ENCODE data around the gene RNF167. TPM values are rescaled to one million over a fixed set of nuclear protein-coding genes. Genes with fewer than 3 reads are reported as not detected.

RNF167 gene
- total RNA-seq, 1 experiment from 2014 or later, result 135 TPM

- Histone ChIP-seq H3K9me3 (ENCODE audit: insufficient read depth, low read depth) (no peaks in the 10 kb centered on the region), H3K4me2 (no peak overlapping the region), H3K4me3 (no peak overlapping the region), H3K36me3 (ENCODE audit: low read depth) (no peaks in the 10 kb centered on the region; the same call in 1 of the 2 replicates), H3F3A (ENCODE audit: insufficient read depth, low read depth) (peaks cover 30% of the 10 kb centered on the region; the same call in 1 of the 2 replicates), H2AFZ (no peak overlapping the region), H3K27me3 (ENCODE audit: insufficient read depth, low read depth) (no peaks in the 10 kb centered on the region), H4K20me1 (ENCODE audit: insufficient read depth) (no peaks in the 10 kb centered on the region), H3K27ac (no peak overlapping the region), H3K79me2 (ENCODE audit: low read depth) (peaks cover 34% of the 10 kb centered on the region), H3K4me1 (replicated peaks; ENCODE audit: insufficient read depth) (peaks cover 11% of the 10 kb centered on the region), H3K9me2 (ENCODE audit: insufficient read depth) (no peaks in the 10 kb centered on the region)
- TF ChIP-seq EZH2 (IDR thresholded peaks at IDR 0.05; ENCODE audit: low read depth) (no peak), CTCF (conservative IDR thresholded peaks at IDR 0.05) (no peak)
- no peak for DNase-seq
- ChIA-PET POLR2A (ENCODE audit: unreplicated experiment) (interaction anchor here (0.7 kb wide), 1 partner anchor 311 kb away, joined by 6 read pairs; no protein-coding TSS in a partner anchor), CTCF (no interaction called here)
- BruUV-seq (replicated peaks), result no TSS peak
- intact Hi-C loops (cut with micrococcal nuclease; ENCODE audit: unreplicated experiment), result no loop called here
Observed at GRCh38 chr17:4972752-4973151, 32.7 kb downstream of the RNF167 start.

- Histone ChIP-seq H3K4me3 (no peak overlapping the region), H3K27me3 (ENCODE audit: insufficient read depth, low read depth) (no peaks in the 10 kb centered on the region), H2AFZ (no peak overlapping the region), H3K9me3 (ENCODE audit: insufficient read depth, low read depth) (no peaks in the 10 kb centered on the region), H4K20me1 (ENCODE audit: insufficient read depth) (no peaks in the 10 kb centered on the region), H3K9me2 (ENCODE audit: insufficient read depth) (no peaks in the 10 kb centered on the region), H3K4me2 (no peak overlapping the region), H3K27ac (no peak overlapping the region), H3K36me3 (ENCODE audit: low read depth) (no peaks in the 10 kb centered on the region; the same call in 1 of the 2 replicates), H3K4me1 (replicated peaks; ENCODE audit: insufficient read depth) (peaks cover 11% of the 10 kb centered on the region), H3K79me2 (ENCODE audit: low read depth) (peaks cover 28% of the 10 kb centered on the region), H3F3A (ENCODE audit: insufficient read depth, low read depth) (peaks cover 25% of the 10 kb centered on the region; the same call in 1 of the 2 replicates)
- no peak for DNase-seq
- no peak for TF ChIP-seq CTCF (conservative IDR thresholded peaks at IDR 0.05)
- no peak for TF ChIP-seq EZH2 (IDR thresholded peaks at IDR 0.05; ENCODE audit: low read depth)
- ChIA-PET POLR2A (ENCODE audit: unreplicated experiment) (interaction anchor here (0.7 kb wide), 1 partner anchor 311 kb away, joined by 6 read pairs; no protein-coding TSS in a partner anchor), CTCF (no interaction called here)
- intact Hi-C loops (cut with micrococcal nuclease; ENCODE audit: unreplicated experiment), result no loop called here
- no TSS peak for BruUV-seq (replicated peaks)
Observed at GRCh38 chr17:4973256-4974114, 33.4 kb downstream of the RNF167 start.

- Histone ChIP-seq H3K9me2 (ENCODE audit: insufficient read depth) (no peaks in the 10 kb centered on the region), H3K4me3 (no peak overlapping the region), H3K27ac (no peak overlapping the region), H3F3A (ENCODE audit: insufficient read depth, low read depth) (peaks cover 18% of the 10 kb centered on the region; the same call in 1 of the 2 replicates), H3K79me2 (ENCODE audit: low read depth) (peaks cover 21% of the 10 kb centered on the region), H4K20me1 (ENCODE audit: insufficient read depth) (no peaks in the 10 kb centered on the region), H3K9me3 (ENCODE audit: insufficient read depth, low read depth) (no peaks in the 10 kb centered on the region), H2AFZ (no peak overlapping the region), H3K4me2 (no peak overlapping the region), H3K4me1 (replicated peaks; ENCODE audit: insufficient read depth) (peaks cover 11% of the 10 kb centered on the region), H3K36me3 (ENCODE audit: low read depth) (no peaks in the 10 kb centered on the region; the same call in 1 of the 2 replicates), H3K27me3 (ENCODE audit: insufficient read depth, low read depth) (no peaks in the 10 kb centered on the region)
- BruUV-seq (replicated peaks), result no TSS peak
- POLR2A ChIA-PET (ENCODE audit: unreplicated experiment), result no interaction called here
- no peak for DNase-seq
- no peak for TF ChIP-seq CTCF (conservative IDR thresholded peaks at IDR 0.05)
- no peak for TF ChIP-seq EZH2 (IDR thresholded peaks at IDR 0.05; ENCODE audit: low read depth)
- CTCF ChIA-PET, result no interaction called here
- intact Hi-C loops (cut with micrococcal nuclease; ENCODE audit: unreplicated experiment), result no loop called here
Observed at GRCh38 chr17:4974115-4974670, 34.1 kb downstream of the RNF167 start.
